GM12878 (cell line): ENCODE measurements around the gene ATG3. TPM values are rescaled to one million over a fixed set of nuclear protein-coding genes. Genes with fewer than 3 reads are reported as not detected.

Source experiments
- ATAC-seq: fragments of 200-7000 bp; cut with Tn5 transposase; 3 replicates; pipeline ENCODE4 v1.9.1; 2020; ENCODE audit warnings: mild to moderate bottlenecking, moderate library complexity
- BruUV-seq: library from RNA; stranded (reverse); fragments of 400-500 nt; replicated peaks from 2 replicates; lab custom pipeline; 2021; lab: Mats Ljungman, UMichigan
- CTCF ChIA-PET: fragments of 300-600 bp; sonication (Branson Sonifier 250); formaldehyde crosslinking; extraction: SDS; loops from one replicate; lab custom pipeline; 2021; ENCODE audit warnings: inconsistent platforms; lab: Yijun Ruan, JAX
- POLR2A ChIA-PET: fragments of 350-600 bp; formaldehyde crosslinking; extraction: SDS; loops from one replicate; lab custom pipeline; 2021; ENCODE audit warnings: inconsistent platforms; lab: Charles Lee
- RAD21 ChIA-PET: fragments of 300-600 bp; sonication (Branson Sonifier 250); formaldehyde crosslinking; loops from one replicate; lab custom pipeline; 2023; ENCODE audit warnings: antibody characterized with exemption; ENCODE audit not compliant: unreplicated experiment; lab: Charles Lee
- SMC1A ChIA-PET: fragments of 300-600 bp; sonication (Branson Sonifier 250); formaldehyde crosslinking; loops from one replicate; lab custom pipeline; 2023; ENCODE audit not compliant: unreplicated experiment, uncharacterized antibody; lab: Charles Lee
- DNase-seq: peaks from one replicate; pipeline ENCODE4 v3.0.0-alpha.2; 2011; ENCODE audit warnings: low read depth, low spot score
- FAIRE-seq: peaks from 3 replicates; lab custom pipeline; 2011; peaks lifted over from hg19 to GRCh38; lab: Jason Lieb, UNC
- H2AFZ ChIP-seq: 2 replicates; pipeline ENCODE4 v1.6.0; 2011; ENCODE audit warnings: low read depth, low read length, control low read depth; ENCODE audit not compliant: control insufficient read depth
- H3K27ac ChIP-seq: 2 replicates; pipeline ENCODE4 v1.5.1; 2011; ENCODE audit warnings: control low read depth; ENCODE audit not compliant: control insufficient read depth, insufficient read depth
- H3K27me3 ChIP-seq, 2 experiments: replicated peaks in 1 of 2; 2 replicates each; pipeline versions ENCODE4 v1.6.0 to v1.6.1; 2011; ENCODE audit warnings: low read length in 1 of 2; ENCODE audit not compliant: control insufficient read depth in 2 of 2, insufficient read depth in 2 of 2
- H3K36me3 ChIP-seq, 2 experiments: 2 replicates each; pipeline ENCODE4 v1.5.1; 2011; ENCODE audit warnings: low read length in 1 of 2; ENCODE audit not compliant: control insufficient read depth in 2 of 2, insufficient read depth in 2 of 2
- H3K4me1 ChIP-seq: 2 replicates; pipeline ENCODE4 v1.6.1; 2011; ENCODE audit warnings: mild to moderate bottlenecking, low read length, moderate library complexity, mixed read lengths; ENCODE audit not compliant: control insufficient read depth, insufficient read depth
- H3K4me2 ChIP-seq: 2 replicates; pipeline ENCODE4 v1.6.0; 2011; ENCODE audit warnings: control low read depth; ENCODE audit not compliant: control insufficient read depth, insufficient read depth
- H3K4me3 ChIP-seq: fragments of 200-600 bp; sonication (generic); 2 replicates; pipeline ENCODE4 v1.5.1; 2016
- H3K79me2 ChIP-seq: 2 replicates; pipeline ENCODE4 v1.6.0; 2011; ENCODE audit warnings: low read length; ENCODE audit not compliant: control insufficient read depth, insufficient read depth
- H3K9ac ChIP-seq: 2 replicates; pipeline ENCODE4 v1.8.0; 2011; ENCODE audit warnings: low read length, control low read depth, mixed read lengths; ENCODE audit not compliant: control insufficient read depth, insufficient read depth
- H3K9me3 ChIP-seq: replicated peaks from 3 replicates; pipeline ENCODE4 v1.5.1; 2011; ENCODE audit warnings: mild to moderate bottlenecking, low read length; ENCODE audit not compliant: control insufficient read depth, insufficient read depth
- H4K20me1 ChIP-seq: 2 replicates; pipeline ENCODE4 v1.6.0; 2011; ENCODE audit not compliant: control insufficient read depth, insufficient read depth
- ELK1 ChIP-seq: IDR thresholded peaks from 2 replicates; pipeline ENCODE4 v1.6.1; 2012; ENCODE audit warnings: low read depth, low read length, improper control_type of control experiment
- HDGF ChIP-seq: fragments of 450-650 bp; IDR thresholded peaks from 2 replicates; pipeline ENCODE4 v1.6.1; 2016; ENCODE audit warnings: antibody characterized with exemption
- PKNOX1 ChIP-seq: fragments of 450-650 bp; IDR thresholded peaks from 2 replicates; pipeline ENCODE4 v1.6.1; 2016; ENCODE audit warnings: mild to moderate bottlenecking
- POU2F2 ChIP-seq: IDR thresholded peaks from 3 replicates; pipeline ENCODE4 v1.6.1; 2011; ENCODE audit warnings: low read depth, mild to moderate bottlenecking, low read length, borderline replicate concordance
- REST ChIP-seq: IDR thresholded peaks from 2 replicates; pipeline ENCODE4 v1.6.1; 2012; ENCODE audit warnings: mild to moderate bottlenecking, low read depth, low read length
- STAT1 ChIP-seq: fragments of 450-650 bp; conservative IDR thresholded peaks from 2 replicates; pipeline ENCODE4 v1.6.1; 2014; ENCODE audit warnings: antibody characterized with exemption, mild to moderate bottlenecking
- TCF3 ChIP-seq: IDR thresholded peaks from 2 replicates; pipeline ENCODE4 v1.6.1; 2012; ENCODE audit warnings: low read depth, mild to moderate bottlenecking, low read length, borderline replicate concordance; ENCODE audit not compliant: insufficient read depth
- TCF7 ChIP-seq: IDR thresholded peaks from 2 replicates; pipeline ENCODE4 v1.6.1; 2014; ENCODE audit warnings: antibody characterized with exemption, borderline replicate concordance
- WGBS: methylation state at CpG from one replicate; pipeline ENCODE4 v1.1.6; 2016; ENCODE audit warnings: low lambda C conversion rate; ENCODE audit not compliant: insufficient replicate concordance, insufficient coverage; ENCODE audit errors: missing lambda C conversion rate; 5-methylcytosine and 5-hydroxymethylcytosine counted together
- in situ Hi-C: fragments of 300-500 bp; cut with MboI; formaldehyde crosslinking; loops from 9 replicates; pipeline ENCODE4 v1.14.3; 2018; ENCODE audit warnings: mixed read lengths
- intact Hi-C: fragments of 100-400 bp; cut with micrococcal nuclease; formaldehyde crosslinking; loops from one replicate; pipeline ENCODE4 v1.14.2; 2022; ENCODE audit not compliant: unreplicated experiment
- polyA plus RNA-seq, 11 experiments: library from polyadenylated mRNA; depleted of rRNA in 4 of 11; unstranded in 6 of 11; stranded (reverse) in 5 of 11; fragments of >200 nt; fragmentation: Nextera tagmentation in 4 of 11; fragmentation: Illumina TruSeq in 1 of 11; extraction: Ambion mirVana in 4 of 11; extraction: Trizol in 1 of 11; gene quantifications; 1 replicate in 1 of 11; 2 replicates in 10 of 11; pipeline versions ENCODE4 v1.2.1 to v1.2.3, GENCODE V29; 2011 to 2016; ENCODE audit warnings: inconsistent platforms in 2 of 11, missing spikeins in 2 of 11, low read depth in 1 of 11
- total RNA-seq, 4 experiments: library from RNA; depleted of rRNA in 3 of 4; stranded (reverse); fragments of >200 nt in 3 of 4; fragmentation: Illumina TruSeq in 1 of 4; extraction: Trizol in 1 of 4; gene quantifications; 2 replicates each; pipeline versions ENCODE4 v1.2.1 to v1.2.3, GENCODE V29; 2013 to 2021

ATG3 gene
- total and polyA plus RNA-seq, 10 of the 15 experiments (the other 5 are each of a cell fraction or from before 2014, with no cell fraction given) = 49.8 to 97.0 (median 63.6) TPM

- RAD21 ChIA-PET = no interaction called here
- H3K27ac ChIP-seq = no peak overlapping the region
- H3K79me2 ChIP-seq = no peaks in the 10 kb centered on the region
- no peak overlapping the region for H3K9ac ChIP-seq
- H3K27me3 ChIP-seq = no peaks in the 10 kb centered on the region
- H3K36me3 ChIP-seq = peaks cover 0 to 9% of the 10 kb centered on the region in 2 experiments; a peak in 2 of 4 replicates
- WGBS = 100% methylated on average over 3 of the region's 3 CpGs
- intact Hi-C loops = loop anchor here (5.0 kb wide), 1 partner anchor 398 kb away; the partner anchor contains the start of gene CD200R1
- H2AFZ ChIP-seq = no peak overlapping the region
- TF ChIP-seq POU2F2 (no peak), HDGF (no peak), REST (no peak), TCF7 (no peak), ELK1 (no peak), TCF3 (no peak), PKNOX1 (no peak), STAT1 (no peak)
- TF ChIP-seq, all 136 proteins: peak for 0
- ChIA-PET SMC1A (interaction anchor here (0.7 to 2.6 kb wide), 5 partner anchors 8 to 468 kb away, joined by 3 to 13 read pairs (median 3); no protein-coding TSS in a partner anchor), POLR2A (no interaction called here), CTCF (interaction anchor here (0.8 to 1.6 kb wide), 4 partner anchors 12 to 64 kb away, joined by 3 to 8 read pairs (median 3); no protein-coding TSS in a partner anchor)
- H3K4me2 ChIP-seq = no peak overlapping the region
- FAIRE-seq (no peak), ATAC-seq (no peak), DNase-seq (no peak)
- no peaks in the 10 kb centered on the region for H3K4me1 ChIP-seq
- no TSS peak for BruUV-seq
- in situ Hi-C loops = no loop called here
- H3K9me3 ChIP-seq = no peaks in the 10 kb centered on the region
- H4K20me1 ChIP-seq = no peaks in the 10 kb centered on the region
- H3K4me3 ChIP-seq = no peak overlapping the region
These were observed 17.9 kb upstream of the ATG3 start for GRCh38 chr3:112579697-112580096.
